Umbilical cord (tissue), 2 donors: ENCODE data around the gene RPS6KA3. TPM values are rescaled to one million over a fixed set of nuclear protein-coding genes. Genes with fewer than 3 reads are reported as not detected.
"Not testable (repeated sequence)": the region's sequence is repeated elsewhere in the genome, so short reads cannot be mapped to it uniquely, and the experiment has no call there.

Experiments used
- DNase-seq: peaks from one replicate; pipeline ENCODE4 v3.0.0-alpha.2; 2015; ENCODE audit warnings: low spot score
- total RNA-seq: library from RNA; depleted of rRNA; stranded (reverse); fragments of >200 nt; gene quantifications from one replicate; pipeline ENCODE4 v1.2.3, GENCODE V29; 2014; ENCODE audit warnings: low replicate concordance; ENCODE audit not compliant: insufficient read depth

The RPS6KA3 gene
- total RNA-seq, 1 donor from 2014 or later, result 56.3 TPM

DNA sequence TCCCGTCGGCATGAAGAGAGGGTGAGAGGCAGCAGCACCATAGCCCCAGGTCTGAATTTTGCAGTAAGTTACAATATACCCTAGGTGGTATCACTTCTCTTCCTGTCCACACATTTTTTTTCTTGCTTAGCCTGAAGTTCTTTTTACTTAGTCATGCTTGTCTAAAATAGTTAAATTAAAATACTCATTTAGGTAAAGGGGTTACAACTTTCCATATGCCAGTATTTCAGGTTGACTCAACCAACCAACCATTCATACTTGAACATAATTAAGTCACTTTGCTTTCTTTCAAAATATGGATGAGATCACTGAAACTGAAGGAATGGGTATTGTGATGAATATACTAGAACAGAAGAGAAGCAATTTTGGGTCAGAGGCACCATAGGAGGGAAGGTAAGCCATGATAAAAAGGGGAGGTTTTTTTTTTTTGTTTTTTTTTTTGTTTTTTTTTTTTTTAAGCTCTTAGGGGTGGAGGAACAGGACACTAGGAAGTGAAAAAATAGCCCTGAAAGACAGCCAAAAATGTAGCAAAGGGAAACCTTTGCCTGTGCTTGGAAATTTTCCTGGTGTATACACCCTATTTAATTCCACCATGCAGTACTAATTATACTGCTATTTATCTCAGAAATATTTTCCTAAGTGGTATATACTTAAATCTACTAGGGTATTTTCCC is 41.8 kb downstream of the RPS6KA3 start:
- DNase-seq, result no peak

DNA sequence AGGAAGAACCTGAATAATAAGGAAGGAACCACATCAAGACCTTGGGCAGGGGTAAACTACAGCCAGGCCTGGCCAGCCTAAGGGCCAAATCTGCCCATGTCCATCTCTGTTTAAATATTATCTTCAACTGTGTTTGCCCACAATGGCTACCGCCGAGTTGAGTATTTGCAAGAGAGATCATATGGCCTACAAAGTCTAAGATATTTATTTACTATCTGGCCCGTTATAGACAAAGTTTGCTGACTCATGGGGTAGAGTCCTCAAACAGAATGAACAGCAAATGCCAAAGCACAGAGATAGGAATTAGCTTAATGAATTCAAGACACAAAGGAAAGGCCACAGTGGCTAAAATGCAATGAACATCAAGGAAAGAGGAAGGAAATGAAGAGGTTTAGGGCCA is 44.8 kb downstream of the RPS6KA3 start:
- no peak for DNase-seq

- peak; percentile 12 for DNase-seq
These were observed 47.7 kb downstream of the RPS6KA3 start for GRCh38 chrX:20218836-20219505.

DNA sequence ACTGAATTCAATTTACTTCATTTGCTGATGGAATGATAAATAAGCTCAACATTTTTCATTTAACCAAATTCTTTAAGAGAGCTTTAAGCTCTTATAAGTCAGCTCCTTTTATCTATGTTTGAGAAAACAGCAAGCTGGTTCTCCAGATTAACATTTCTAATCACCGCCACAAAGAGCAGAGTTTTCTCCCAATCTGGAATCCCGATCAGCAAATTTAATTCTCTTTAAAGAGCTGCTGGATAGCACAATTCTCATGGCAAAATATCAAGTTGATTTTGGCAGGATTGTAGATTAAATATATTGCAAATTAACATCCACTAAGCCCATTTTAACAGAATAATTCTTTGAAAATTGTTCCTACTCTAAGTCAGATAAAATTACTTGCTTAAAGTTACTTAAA is 48.8 kb downstream of the RPS6KA3 start:
- no peak for DNase-seq

DNA sequence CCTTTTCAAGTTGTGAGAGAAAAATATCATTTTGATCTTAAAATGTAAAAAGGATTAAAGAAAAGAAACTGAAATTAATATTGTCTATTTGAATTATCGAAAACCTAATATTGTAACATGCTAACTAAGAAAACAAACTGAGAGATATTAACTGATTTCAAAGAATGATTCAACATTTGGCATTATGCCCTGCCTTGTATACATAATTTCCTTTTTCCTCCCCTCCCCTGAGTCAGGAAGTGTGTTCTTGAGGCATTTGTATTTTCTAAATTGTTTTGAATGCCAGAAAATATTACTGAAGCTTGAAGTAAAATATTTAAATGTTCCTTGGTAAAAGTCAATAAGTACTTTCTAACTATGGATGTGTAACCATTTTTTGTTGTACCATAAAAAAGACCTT is 49.4 kb downstream of the RPS6KA3 start:
- DNase-seq, result peak; percentile 11

DNA sequence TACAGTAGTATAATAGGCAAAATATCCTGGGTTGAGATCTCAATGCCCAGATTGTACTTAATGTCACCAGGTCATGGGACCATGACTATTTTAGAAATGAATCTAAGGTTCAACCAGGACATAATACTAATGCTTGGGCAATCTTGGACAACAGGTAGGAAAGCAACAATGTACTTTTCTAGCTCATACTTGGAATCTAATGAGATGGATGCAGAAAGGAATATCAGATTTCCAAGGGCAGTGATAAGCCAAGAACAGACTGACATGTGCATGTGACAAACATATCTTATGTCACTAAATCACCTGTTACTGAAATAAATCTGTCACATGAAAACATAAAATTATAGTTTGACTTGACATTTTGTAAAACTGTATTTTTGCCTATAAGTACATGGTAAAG is 51.1 kb downstream of the RPS6KA3 start:
- DNase-seq, result no peak

- no peak for DNase-seq
These were observed 54.1 kb downstream of the RPS6KA3 start for GRCh38 chrX:20212486-20213089.

- DNase-seq, result no peak
These were observed 55.4 kb downstream of the RPS6KA3 start for GRCh38 chrX:20211261-20211786.

GRCh38 chrX:20205927-20206708 is 60.6 kb downstream of the RPS6KA3 start:
- no peak for DNase-seq

DNA sequence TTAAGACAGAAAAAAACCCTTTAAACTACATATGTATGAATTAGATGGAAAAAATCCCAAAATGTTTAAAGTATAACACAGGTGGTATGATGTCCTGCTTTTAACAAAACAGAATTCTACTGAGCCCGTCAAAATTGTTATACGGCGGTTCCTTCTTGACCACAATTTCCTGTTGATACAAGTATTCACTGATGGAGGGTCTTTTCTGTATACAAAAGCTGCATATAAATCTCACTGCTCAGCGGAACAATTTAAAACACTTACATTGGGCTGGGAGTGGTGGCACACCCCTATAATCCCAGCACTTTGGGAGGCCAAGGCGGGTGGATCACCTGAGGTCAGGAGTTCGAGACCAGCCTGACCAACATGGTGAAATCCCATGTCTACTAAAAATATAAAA is 62.4 kb downstream of the RPS6KA3 start:
- no peak for DNase-seq

GRCh38 chrX:20197641-20198210 is 69.0 kb downstream of the RPS6KA3 start:
- DNase-seq, result no peak

DNA sequence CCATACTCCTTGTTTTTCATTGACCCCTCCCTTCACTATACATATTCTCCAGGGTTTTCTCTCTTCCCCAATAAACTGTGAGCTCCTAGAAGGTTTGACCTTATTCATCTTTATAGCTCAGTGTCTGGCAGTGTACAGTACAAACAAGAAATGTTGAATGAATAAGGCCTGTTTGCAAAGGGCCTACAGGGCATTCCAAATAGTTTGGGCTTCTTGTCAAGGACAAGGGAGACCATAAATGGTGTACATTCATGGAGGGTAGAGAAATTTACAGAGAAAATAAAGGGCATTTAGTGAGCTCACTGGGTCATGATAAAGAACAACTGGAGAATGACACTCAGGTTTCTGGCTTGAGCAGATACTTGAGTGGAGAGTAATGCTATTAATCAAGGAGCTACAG is 77.5 kb downstream of the RPS6KA3 start:
- DNase-seq, result no peak

GRCh38 chrX:20181598-20182329 is 84.9 kb downstream of the RPS6KA3 start:
- no peak for DNase-seq

DNA sequence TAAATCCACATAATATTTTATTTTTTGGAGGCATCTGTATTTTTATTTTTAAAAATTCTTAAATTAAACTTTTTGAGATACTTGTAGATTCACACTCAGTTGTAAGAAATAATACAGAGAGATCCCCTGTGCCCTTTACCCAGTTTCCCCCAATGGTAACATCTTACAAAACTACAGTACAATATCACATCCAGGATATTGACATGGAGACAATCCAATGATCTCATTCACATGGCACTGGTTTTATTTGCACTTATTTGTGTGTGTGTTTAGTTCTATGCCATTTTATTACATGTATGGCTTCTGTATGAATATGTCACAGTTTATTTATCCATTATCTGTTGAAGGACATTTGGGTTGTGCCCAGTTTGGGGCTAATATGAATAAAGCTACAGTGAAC is 89.6 kb downstream of the RPS6KA3 start:
- DNase-seq, result no peak

GRCh38 chrX:20173856-20174255 is 92.9 kb downstream of the RPS6KA3 start:
- no peak for DNase-seq

DNA sequence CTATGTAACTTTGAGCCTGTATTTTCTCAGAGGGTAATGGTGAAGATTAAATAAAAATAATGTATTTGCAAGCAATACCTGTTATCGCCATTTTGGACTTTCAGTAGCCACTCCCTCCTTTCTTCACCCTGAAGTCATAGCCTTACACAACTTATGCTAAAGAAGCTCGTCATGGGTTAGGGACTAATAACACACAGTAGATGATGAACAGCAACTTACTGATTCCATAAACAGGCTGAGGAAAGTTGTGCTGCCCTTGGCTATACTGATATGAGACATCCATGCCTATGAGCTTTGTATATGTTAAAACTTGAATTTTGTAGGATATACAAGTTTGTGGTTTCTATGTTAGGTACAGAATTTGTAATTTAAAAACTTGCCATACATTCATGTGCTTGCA is 93.4 kb downstream of the RPS6KA3 start:
- no peak for DNase-seq

- DNase-seq, result no peak
These were observed 94.8 kb downstream of the RPS6KA3 start for GRCh38 chrX:20171887-20172286.

DNA sequence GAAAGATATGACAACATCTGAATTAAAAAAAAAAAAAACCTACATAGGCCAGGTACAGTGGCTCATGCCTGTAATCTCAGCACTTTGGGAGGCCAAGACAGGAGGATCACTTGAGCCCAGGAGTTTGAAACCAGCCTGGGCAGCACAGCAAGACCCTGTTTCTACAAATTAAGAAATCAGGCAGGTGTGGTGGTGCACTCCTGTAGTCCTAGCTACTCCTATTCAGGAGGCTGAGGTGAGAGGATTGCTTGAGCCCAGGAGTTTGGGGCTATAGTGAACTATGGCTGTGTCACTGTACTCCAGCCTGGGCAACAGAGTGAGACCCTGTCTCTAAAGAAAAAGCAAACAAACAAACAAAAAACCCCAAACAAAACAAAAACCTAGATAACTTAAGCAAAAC is 104.2 kb downstream of the RPS6KA3 start:
- DNase-seq, result not testable (repeated sequence)

DNA sequence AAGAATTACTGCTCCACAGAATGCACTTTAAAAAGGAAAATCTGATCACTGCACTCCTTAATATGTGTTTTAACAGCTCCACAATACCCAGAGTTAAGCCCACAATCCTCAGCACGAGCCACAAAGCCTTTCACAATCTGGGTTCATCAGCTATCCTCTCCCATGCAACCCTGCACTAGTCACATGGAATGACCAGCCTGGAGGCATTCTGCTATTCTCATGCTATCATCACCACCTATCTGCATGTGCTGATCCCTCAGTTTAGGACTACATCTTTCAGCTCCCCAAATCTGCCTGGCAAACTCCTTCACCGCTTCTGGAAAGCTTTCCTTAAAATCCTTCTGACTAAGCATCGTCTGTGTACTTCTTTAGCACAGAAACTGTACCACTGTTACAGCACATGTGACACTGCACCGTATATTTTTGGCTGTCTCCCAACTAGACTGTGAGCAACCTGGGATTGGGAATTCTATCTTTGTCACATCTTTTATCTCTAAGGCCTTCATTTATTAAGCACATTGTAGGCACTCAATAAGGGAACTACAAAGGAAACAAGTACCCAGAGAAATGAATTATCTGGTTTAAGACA is 106.8 kb downstream of the RPS6KA3 start:
- no peak for DNase-seq

DNA sequence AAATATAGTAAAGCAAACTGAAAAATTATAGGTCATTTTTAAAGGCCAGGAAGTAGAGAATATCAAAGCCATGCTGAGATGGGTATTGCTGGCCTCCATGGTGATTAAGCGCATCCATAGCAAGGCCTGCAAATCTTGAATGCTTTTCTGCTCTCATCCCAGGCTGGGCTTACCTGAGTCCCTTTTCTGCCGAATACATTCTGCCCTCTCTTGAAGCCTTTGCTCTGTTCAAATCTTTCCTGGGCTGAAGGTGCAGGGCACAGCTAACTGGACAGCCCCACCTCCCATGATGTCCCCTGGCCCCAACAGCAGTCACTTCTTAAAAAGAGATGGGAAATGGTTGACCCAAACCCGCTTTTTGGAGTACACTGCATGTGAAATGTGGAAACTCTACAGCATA is 115.0 kb downstream of the RPS6KA3 start:
- DNase-seq, result no peak

DNA sequence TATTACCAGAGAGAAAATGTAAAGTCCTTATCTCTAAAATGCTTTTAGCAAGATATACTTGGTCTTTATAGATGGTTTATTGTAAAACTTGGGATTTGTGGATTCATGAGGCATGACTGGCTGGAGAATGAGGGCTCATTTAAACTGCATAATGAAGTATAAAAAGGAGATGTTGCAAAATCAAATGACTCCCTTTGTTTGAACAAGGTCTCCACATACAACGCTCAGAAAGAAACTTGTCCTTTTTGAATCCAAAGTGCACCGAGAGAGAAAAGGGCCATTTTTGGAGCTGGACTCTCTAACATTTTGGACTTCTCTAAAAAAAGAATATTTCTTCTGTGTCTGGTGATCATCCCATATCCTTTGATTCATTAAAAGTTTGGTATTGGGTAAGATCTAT is 117.4 kb downstream of the RPS6KA3 start:
- DNase-seq, result no peak
